Transverse colon (tissue), 4 donors: ENCODE results near the gene ABCC5.

Source experiments
- POLR2A ChIP-seq: fragments of 450-650 bp; IDR thresholded peaks from one replicate; pipeline ENCODE4 v1.6.1; 2016; ENCODE audit warnings: antibody characterized with exemption, mild to moderate bottlenecking, moderate library complexity
- POLR2AphosphoS5 ChIP-seq, 3 donors: sonication (generic); formaldehyde crosslinking; IDR thresholded peaks; one replicate each; pipeline ENCODE4 v1.6.1; 2016; ENCODE audit warnings: antibody characterized with exemption in 3 of 3
- TF ChIP-seq, protein P1 (sequence below), 5 experiments: fragments of 200-600 bp in 3 of 5; fragments of 450-650 bp in 2 of 5; sonication (generic) in 3 of 5; IDR thresholded peaks; 1 replicate in 2 of 5; 2 replicates in 3 of 5; pipeline ENCODE4 v1.5.1; 2016 to 2017; ENCODE audit warnings: antibody characterized with exemption in 5 of 5, inconsistent platforms in 3 of 5, mild to moderate bottlenecking in 2 of 5, moderate library complexity in 1 of 5

- TF ChIP-seq POLR2AphosphoS5 (IDR thresholded peaks at IDR 0.05) (peak; percentile 28 to 72 (median 28)), POLR2A (peak; percentile 39)
- TF ChIP-seq, protein P1, sequence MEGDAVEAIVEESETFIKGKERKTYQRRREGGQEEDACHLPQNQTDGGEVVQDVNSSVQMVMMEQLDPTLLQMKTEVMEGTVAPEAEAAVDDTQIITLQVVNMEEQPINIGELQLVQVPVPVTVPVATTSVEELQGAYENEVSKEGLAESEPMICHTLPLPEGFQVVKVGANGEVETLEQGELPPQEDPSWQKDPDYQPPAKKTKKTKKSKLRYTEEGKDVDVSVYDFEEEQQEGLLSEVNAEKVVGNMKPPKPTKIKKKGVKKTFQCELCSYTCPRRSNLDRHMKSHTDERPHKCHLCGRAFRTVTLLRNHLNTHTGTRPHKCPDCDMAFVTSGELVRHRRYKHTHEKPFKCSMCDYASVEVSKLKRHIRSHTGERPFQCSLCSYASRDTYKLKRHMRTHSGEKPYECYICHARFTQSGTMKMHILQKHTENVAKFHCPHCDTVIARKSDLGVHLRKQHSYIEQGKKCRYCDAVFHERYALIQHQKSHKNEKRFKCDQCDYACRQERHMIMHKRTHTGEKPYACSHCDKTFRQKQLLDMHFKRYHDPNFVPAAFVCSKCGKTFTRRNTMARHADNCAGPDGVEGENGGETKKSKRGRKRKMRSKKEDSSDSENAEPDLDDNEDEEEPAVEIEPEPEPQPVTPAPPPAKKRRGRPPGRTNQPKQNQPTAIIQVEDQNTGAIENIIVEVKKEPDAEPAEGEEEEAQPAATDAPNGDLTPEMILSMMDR (IDR thresholded peaks at IDR 0.05), result no peak
Observed at GRCh38 chr3:184005941-184006507, 11.7 kb downstream of the ABCC5 start.
